ENCODE data around the gene NDRG4.

DNA sequence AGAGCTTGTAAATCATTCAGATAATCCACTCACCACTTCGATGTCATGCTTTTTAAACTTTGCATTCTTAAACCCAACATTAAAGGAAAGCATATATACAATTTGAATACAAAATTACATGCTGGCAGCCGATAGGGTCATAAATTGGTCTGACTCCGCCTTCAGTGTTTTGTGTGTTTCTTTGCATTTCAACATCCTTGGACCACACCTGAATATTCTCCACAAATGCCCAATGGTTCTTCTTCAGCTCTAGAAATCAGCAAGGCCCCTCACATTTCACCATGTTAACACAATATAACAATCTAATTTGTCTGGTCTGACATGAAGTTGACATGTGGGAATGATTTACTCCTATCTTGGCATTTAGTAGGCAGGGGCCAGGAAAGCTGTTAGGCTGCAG is 32.5 kb downstream of the NDRG4 start:
- TF ChIP-seq, protein P1, sequence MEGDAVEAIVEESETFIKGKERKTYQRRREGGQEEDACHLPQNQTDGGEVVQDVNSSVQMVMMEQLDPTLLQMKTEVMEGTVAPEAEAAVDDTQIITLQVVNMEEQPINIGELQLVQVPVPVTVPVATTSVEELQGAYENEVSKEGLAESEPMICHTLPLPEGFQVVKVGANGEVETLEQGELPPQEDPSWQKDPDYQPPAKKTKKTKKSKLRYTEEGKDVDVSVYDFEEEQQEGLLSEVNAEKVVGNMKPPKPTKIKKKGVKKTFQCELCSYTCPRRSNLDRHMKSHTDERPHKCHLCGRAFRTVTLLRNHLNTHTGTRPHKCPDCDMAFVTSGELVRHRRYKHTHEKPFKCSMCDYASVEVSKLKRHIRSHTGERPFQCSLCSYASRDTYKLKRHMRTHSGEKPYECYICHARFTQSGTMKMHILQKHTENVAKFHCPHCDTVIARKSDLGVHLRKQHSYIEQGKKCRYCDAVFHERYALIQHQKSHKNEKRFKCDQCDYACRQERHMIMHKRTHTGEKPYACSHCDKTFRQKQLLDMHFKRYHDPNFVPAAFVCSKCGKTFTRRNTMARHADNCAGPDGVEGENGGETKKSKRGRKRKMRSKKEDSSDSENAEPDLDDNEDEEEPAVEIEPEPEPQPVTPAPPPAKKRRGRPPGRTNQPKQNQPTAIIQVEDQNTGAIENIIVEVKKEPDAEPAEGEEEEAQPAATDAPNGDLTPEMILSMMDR (IDR thresholded peaks at IDR 0.05) = no peak
- no peak for TF ChIP-seq POLR2A (IDR thresholded peaks at IDR 0.05)
- TF ChIP-seq EP300 (IDR thresholded peaks at IDR 0.05) = no peak

Data from ovary (tissue), 3 donors.